ENCODE results near the gene ARPC5. TPM values are rescaled to one million over a fixed set of nuclear protein-coding genes. Genes with fewer than 3 reads are reported as not detected.

Gene ARPC5
- total and polyA plus RNA-seq, 2 donors from 2014 or later: 75.9 to 107 TPM

GRCh38 chr1:183593356-183593755 lies 42.2 kb downstream of the ARPC5 start:
- no peak overlapping the region for H3K9ac ChIP-seq (ENCODE audit: low read length in 3 of 3)
- peaks cover 0 to 4% (median 0%) of the 10 kb centered on the region in 3 donors for H3K4me1 ChIP-seq (ENCODE audit: control insufficient read depth in 2 of 3, insufficient read depth in 2 of 3, low read depth in 1 of 3, low read length in 3 of 3)
- H3K27ac ChIP-seq (ENCODE audit: low read depth in 2 of 2, low read length in 2 of 2): no peak overlapping the region
- TF ChIP-seq CTCF (IDR thresholded peaks at IDR 0.05; ENCODE audit: borderline replicate concordance, extremely low read depth, insufficient read depth): no peak
- no peak overlapping the region for H3K4me3 ChIP-seq (ENCODE audit: low read length in 3 of 3)
- no peaks in the 10 kb centered on the region for H3K27me3 ChIP-seq (ENCODE audit: control insufficient read depth, insufficient read depth, low read length)
- FAIRE-seq: no peak
- DNase-seq: peak in 2 of 5 donors; percentile 33 to 44
- no peaks in the 10 kb centered on the region for H3K9me3 ChIP-seq (ENCODE audit: control insufficient read depth in 2 of 3, insufficient read depth in 1 of 3, low read length in 3 of 3)
- intact Hi-C loops (cut with DNase I): no loop called here
- H3K36me3 ChIP-seq (ENCODE audit: control insufficient read depth in 2 of 3, insufficient read depth in 3 of 3, low read length in 3 of 3): no peaks in the 10 kb centered on the region

- no peak for DNase-seq
- no peak overlapping the region for H3K27ac ChIP-seq (ENCODE audit: low read depth in 2 of 2, low read length in 2 of 2)
- no peaks in the 10 kb centered on the region for H3K4me1 ChIP-seq (ENCODE audit: control insufficient read depth in 2 of 3, insufficient read depth in 2 of 3, low read depth in 1 of 3, low read length in 3 of 3)
- no peaks in the 10 kb centered on the region for H3K9me3 ChIP-seq (ENCODE audit: control insufficient read depth in 2 of 3, insufficient read depth in 1 of 3, low read length in 3 of 3)
- H3K9ac ChIP-seq (ENCODE audit: low read length in 3 of 3): no peak overlapping the region
- no peak overlapping the region for H3K4me3 ChIP-seq (ENCODE audit: low read length in 3 of 3)
- no peaks in the 10 kb centered on the region for H3K27me3 ChIP-seq (ENCODE audit: control insufficient read depth, insufficient read depth, low read length)
- FAIRE-seq: no peak
- intact Hi-C loops (cut with DNase I): no loop called here
- no peak for TF ChIP-seq CTCF (IDR thresholded peaks at IDR 0.05; ENCODE audit: borderline replicate concordance, extremely low read depth, insufficient read depth)
- H3K36me3 ChIP-seq (ENCODE audit: control insufficient read depth in 2 of 3, insufficient read depth in 3 of 3, low read length in 3 of 3): no peaks in the 10 kb centered on the region
These were observed 42.9 kb downstream of the ARPC5 start for GRCh38 chr1:183592733-183593132.

GRCh38 chr1:183590244-183591191 lies 45.1 kb downstream of the ARPC5 start, which contains the start of gene NCF2:
Gene NCF2 (minus strand): TSS chr1:183590459. CDS start chr1:183590329, 130 bp downstream.
- H3K27ac ChIP-seq (ENCODE audit: low read depth in 2 of 2, low read length in 2 of 2): peak within 1 kb of the TSS in 1 of 2 donors; percentile 48
- H3K9ac ChIP-seq (ENCODE audit: low read length in 3 of 3): no peak within 1 kb of the TSS
- DNase-seq (peak in 1 of 5 donors; percentile 23), FAIRE-seq (no peak)
- H3K9me3 ChIP-seq (ENCODE audit: control insufficient read depth in 2 of 3, insufficient read depth in 1 of 3, low read length in 3 of 3): no peaks in the 10 kb centered on the region
- no peaks in the 10 kb centered on the region for H3K27me3 ChIP-seq (ENCODE audit: control insufficient read depth, insufficient read depth, low read length)
- no peak for TF ChIP-seq CTCF (IDR thresholded peaks at IDR 0.05; ENCODE audit: borderline replicate concordance, extremely low read depth, insufficient read depth)
- no peak within 1 kb of the TSS for H3K4me3 ChIP-seq (ENCODE audit: low read length in 3 of 3)
- H3K4me1 ChIP-seq (ENCODE audit: control insufficient read depth in 2 of 3, insufficient read depth in 2 of 3, low read depth in 1 of 3, low read length in 3 of 3): no peaks in the 10 kb centered on the region
- intact Hi-C loops (cut with DNase I): no loop called here
- no peaks in the 10 kb centered on the region for H3K36me3 ChIP-seq (ENCODE audit: control insufficient read depth in 2 of 3, insufficient read depth in 3 of 3, low read length in 3 of 3)
